ENCODE results near the gene MT1M. TPM values are rescaled to one million over a fixed set of nuclear protein-coding genes. Genes with fewer than 3 reads are reported as not detected.

The MT1M gene
- total RNA-seq, 1 donor from 2014 or later: not detected

- no peak for DNase-seq (ENCODE audit: low read depth, low spot score)
- H3K27me3 Mint-ChIP-seq (ENCODE audit: low read depth): peaks cover 71% of the 10 kb centered on the region
- no peak overlapping the region for H3K27ac Mint-ChIP-seq (ENCODE audit: unreplicated experiment)
- H3K36me3 Mint-ChIP-seq (ENCODE audit: low read depth): no peaks in the 10 kb centered on the region
- TF ChIP-seq, protein P1, sequence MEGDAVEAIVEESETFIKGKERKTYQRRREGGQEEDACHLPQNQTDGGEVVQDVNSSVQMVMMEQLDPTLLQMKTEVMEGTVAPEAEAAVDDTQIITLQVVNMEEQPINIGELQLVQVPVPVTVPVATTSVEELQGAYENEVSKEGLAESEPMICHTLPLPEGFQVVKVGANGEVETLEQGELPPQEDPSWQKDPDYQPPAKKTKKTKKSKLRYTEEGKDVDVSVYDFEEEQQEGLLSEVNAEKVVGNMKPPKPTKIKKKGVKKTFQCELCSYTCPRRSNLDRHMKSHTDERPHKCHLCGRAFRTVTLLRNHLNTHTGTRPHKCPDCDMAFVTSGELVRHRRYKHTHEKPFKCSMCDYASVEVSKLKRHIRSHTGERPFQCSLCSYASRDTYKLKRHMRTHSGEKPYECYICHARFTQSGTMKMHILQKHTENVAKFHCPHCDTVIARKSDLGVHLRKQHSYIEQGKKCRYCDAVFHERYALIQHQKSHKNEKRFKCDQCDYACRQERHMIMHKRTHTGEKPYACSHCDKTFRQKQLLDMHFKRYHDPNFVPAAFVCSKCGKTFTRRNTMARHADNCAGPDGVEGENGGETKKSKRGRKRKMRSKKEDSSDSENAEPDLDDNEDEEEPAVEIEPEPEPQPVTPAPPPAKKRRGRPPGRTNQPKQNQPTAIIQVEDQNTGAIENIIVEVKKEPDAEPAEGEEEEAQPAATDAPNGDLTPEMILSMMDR (conservative IDR thresholded peaks at IDR 0.05): no peak
- no peak overlapping the region for H3K4me3 Mint-ChIP-seq
- no peaks in the 10 kb centered on the region for H3K9me3 Mint-ChIP-seq
- peaks cover 24% of the 10 kb centered on the region for H3K4me1 Mint-ChIP-seq
Measured at GRCh38 chr16:56614549-56614991, 17.9 kb upstream of the MT1M start.

GRCh38 chr16:56615353-56615752 lies 17.1 kb upstream of the MT1M start:
- Mint-ChIP-seq H3K4me3 (no peak overlapping the region), H3K4me1 (peaks cover 18% of the 10 kb centered on the region), H3K27me3 (ENCODE audit: low read depth) (peaks cover 73% of the 10 kb centered on the region), H3K9me3 (no peaks in the 10 kb centered on the region), H3K27ac (ENCODE audit: unreplicated experiment) (no peak overlapping the region), H3K36me3 (ENCODE audit: low read depth) (no peaks in the 10 kb centered on the region)
- no peak for DNase-seq (ENCODE audit: low read depth, low spot score)
- TF ChIP-seq, protein P1 (conservative IDR thresholded peaks at IDR 0.05): no peak

- Mint-ChIP-seq H3K27me3 (ENCODE audit: low read depth) (peaks cover 75% of the 10 kb centered on the region), H3K4me3 (peak overlapping the region; percentile 41)
- TF ChIP-seq, protein P1 (conservative IDR thresholded peaks at IDR 0.05): no peak
Measured at GRCh38 chr16:56616608-56617211, 15.7 kb upstream of the MT1M start.

DNA sequence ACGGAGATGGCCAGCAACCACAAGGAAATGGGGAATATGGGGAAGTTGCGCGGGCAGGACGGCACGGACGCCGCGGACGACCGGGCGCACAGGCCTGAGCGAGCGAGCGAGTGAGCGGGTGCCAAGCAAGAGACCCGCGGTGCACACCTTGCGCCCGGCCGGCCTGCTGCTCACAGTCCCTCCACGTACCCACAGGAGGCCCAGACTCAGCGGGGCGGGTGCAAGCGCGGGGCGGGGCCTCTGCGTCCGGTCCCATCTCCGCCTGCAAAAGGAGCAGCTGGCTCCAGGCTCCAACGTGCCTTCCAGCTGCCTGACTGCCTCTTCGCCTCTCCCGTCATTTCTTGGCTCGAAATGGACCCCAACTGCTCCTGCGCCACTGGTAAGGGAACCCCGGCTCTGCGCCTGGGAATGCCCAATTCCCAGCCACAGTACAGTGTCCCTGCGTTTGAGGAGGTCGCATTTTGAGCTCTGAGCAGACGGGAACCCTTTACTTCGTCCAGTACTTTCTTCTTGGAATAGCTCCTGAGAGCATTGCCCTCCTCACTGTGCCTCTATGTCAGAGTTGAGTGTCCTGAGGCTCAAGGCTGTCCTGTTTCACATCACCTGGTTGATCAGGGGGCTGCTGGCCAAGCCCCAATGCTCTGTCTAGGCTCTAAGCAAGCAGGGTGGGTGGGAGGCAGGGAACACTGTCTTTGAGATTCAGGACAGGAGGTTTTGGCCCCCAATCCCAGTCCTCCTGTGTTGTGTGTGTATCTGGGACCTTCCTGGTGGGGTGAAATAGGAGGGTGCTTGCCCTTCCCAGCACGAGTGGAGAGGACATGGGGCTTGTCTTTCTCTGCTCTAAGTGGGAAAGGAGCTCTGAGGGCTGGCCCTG lies 15.0 kb upstream of the MT1M start:
- H3K27ac Mint-ChIP-seq (ENCODE audit: unreplicated experiment): no peak overlapping the region
- TF ChIP-seq, protein P1 (conservative IDR thresholded peaks at IDR 0.05): no peak
- H3K9me3 Mint-ChIP-seq: no peaks in the 10 kb centered on the region
- peaks cover 14% of the 10 kb centered on the region for H3K4me1 Mint-ChIP-seq
- H3K36me3 Mint-ChIP-seq (ENCODE audit: low read depth): no peaks in the 10 kb centered on the region
- H3K4me3 Mint-ChIP-seq: peak overlapping the region; percentile 77
- no peak for DNase-seq (ENCODE audit: low read depth, low spot score)
- peaks cover 81% of the 10 kb centered on the region for H3K27me3 Mint-ChIP-seq (ENCODE audit: low read depth)

More at GRCh38 chr16:56616608-56617211, 15.7 kb upstream of the MT1M start:
- H3K36me3 Mint-ChIP-seq (ENCODE audit: low read depth): no peaks in the 10 kb centered on the region
- no peak for DNase-seq (ENCODE audit: low read depth, low spot score)
- no peak overlapping the region for H3K27ac Mint-ChIP-seq (ENCODE audit: unreplicated experiment)
- H3K4me1 Mint-ChIP-seq: peaks cover 13% of the 10 kb centered on the region
- no peaks in the 10 kb centered on the region for H3K9me3 Mint-ChIP-seq

DNA sequence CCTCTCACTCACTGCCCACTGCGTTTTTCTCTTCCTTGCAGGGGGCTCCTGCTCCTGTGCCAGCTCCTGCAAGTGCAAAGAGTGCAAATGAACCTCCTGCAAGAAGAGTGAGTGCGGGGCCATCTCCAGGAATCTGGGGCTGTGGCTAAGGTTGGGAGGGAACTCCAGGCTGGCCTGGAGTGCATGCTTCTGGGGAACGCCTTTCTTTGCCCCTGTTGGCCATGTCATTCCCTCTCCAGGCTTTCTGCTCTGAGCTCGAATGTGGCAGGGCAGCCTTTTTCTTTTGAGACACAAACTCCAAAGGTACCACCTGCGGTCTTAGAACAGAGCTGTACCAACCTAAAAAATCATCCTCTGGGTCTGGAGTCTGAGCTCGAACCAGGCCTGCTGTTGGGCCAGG lies 14.3 kb upstream of the MT1M start:
- H3K9me3 Mint-ChIP-seq: no peaks in the 10 kb centered on the region
- H3K4me3 Mint-ChIP-seq: no peak overlapping the region
- H3K27me3 Mint-ChIP-seq (ENCODE audit: low read depth): peaks cover 87% of the 10 kb centered on the region
- no peak overlapping the region for H3K27ac Mint-ChIP-seq (ENCODE audit: unreplicated experiment)
- no peak for DNase-seq (ENCODE audit: low read depth, low spot score)
- no peaks in the 10 kb centered on the region for H3K36me3 Mint-ChIP-seq (ENCODE audit: low read depth)
- TF ChIP-seq, protein P1 (conservative IDR thresholded peaks at IDR 0.05): no peak
- peaks cover 14% of the 10 kb centered on the region for H3K4me1 Mint-ChIP-seq
